ENCODE measurements around the gene MEI1.

- no peak for TF ChIP-seq CTCF (IDR thresholded peaks at IDR 0.05)
- no peak for TF ChIP-seq POLR2A (IDR thresholded peaks at IDR 0.05)
These were observed 140.9 kb downstream of the MEI1 start for GRCh38 chr22:41840216-41840615.
